ENCODE data around the gene MYL7. TPM values are rescaled to one million over a fixed set of nuclear protein-coding genes. Genes with fewer than 3 reads are reported as not detected.

MYL7 gene
- total and polyA plus RNA-seq, 2 of the 13 experiments (the other 11 are each of a cell fraction or from before 2014, with no cell fraction given) = 1.8 TPM; not detected in 1

DNA sequence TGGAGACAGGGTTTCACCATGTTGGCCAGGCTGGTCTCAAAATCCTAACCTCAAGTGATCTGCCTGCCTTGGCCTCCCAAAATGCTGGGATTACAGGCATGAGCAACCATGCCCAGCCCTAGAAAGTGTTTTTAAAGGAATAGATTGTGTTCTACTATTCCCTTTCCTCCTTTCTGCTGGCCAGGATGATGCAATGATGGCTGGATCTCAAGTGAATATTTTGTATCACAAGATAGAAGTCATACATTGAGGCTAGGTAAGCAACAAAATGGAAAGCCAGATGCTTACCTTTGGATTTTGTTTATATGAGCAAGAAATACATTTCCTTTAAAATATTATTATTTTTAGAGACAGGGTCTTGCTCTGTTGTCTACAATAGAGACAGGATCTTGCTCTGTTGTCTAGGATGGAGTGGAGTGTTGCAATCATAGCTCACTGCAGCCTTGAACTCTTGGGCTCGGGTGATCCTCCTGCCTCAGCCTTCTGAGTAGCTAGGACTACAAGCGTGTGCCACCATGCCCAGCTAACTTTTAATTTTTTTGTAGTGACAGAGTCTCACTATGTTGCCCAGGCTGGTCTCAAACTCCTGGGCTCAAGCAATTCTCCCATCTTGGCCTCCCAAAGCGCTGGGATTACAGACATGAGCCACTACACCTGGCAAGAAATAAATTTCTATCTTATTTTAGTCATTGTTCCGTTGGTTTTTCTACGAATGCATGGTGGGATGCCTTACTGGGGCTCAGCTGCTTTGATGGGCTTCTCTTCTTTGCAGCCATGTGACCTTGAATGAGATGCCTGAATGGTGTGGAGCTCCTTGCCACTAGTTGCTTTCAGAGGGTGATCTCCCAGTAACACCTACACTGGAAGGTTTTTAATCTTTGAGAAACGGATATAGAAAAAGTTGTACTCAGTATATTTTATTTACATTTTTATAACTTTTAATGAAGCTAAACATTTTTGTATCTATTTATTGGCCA lies 42.8 kb downstream of the MYL7 start (continued):
- TF ChIP-seq FOXA1 (IDR thresholded peaks at IDR 0.05) = no peak
- no peak for TF ChIP-seq FOXA1 (CRISPR knock-in tag; IDR thresholded peaks at IDR 0.05)
- peak; percentile 90 for TF ChIP-seq ZNF121 (CRISPR knock-in tag; IDR thresholded peaks at IDR 0.05)
- TF ChIP-seq MAFG (CRISPR knock-in tag; IDR thresholded peaks at IDR 0.05) = no peak
- TF ChIP-seq ZNF251 (CRISPR knock-in tag; IDR thresholded peaks at IDR 0.05) = no peak
- TF ChIP-seq, protein P1, sequence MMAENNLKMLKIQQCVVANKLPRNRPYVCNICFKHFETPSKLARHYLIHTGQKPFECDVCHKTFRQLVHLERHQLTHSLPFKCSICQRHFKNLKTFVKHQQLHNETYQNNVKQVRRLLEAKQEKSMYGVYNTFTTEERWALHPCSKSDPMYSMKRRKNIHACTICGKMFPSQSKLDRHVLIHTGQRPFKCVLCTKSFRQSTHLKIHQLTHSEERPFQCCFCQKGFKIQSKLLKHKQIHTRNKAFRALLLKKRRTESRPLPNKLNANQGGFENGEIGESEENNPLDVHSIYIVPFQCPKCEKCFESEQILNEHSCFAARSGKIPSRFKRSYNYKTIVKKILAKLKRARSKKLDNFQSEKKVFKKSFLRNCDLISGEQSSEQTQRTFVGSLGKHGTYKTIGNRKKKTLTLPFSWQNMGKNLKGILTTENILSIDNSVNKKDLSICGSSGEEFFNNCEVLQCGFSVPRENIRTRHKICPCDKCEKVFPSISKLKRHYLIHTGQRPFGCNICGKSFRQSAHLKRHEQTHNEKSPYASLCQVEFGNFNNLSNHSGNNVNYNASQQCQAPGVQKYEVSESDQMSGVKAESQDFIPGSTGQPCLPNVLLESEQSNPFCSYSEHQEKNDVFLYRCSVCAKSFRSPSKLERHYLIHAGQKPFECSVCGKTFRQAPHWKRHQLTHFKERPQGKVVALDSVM (CRISPR knock-in tag; IDR thresholded peaks at IDR 0.05) = peak; percentile 81
- TF ChIP-seq RFX1 (IDR thresholded peaks at IDR 0.05) = no peak
- no peak for TF ChIP-seq SMAD9 (CRISPR knock-in tag; IDR thresholded peaks at IDR 0.05)
- no peak for TF ChIP-seq TBX2 (CRISPR knock-in tag; IDR thresholded peaks at IDR 0.05; ENCODE audit: borderline replicate concordance)
- no peak for TF ChIP-seq BORCS8-MEF2B (CRISPR knock-in tag; IDR thresholded peaks at IDR 0.05)
- no peak for TF ChIP-seq MTA1 (CRISPR knock-in tag; IDR thresholded peaks at IDR 0.05; ENCODE audit: borderline replicate concordance)
- no peak for TF ChIP-seq RBAK (CRISPR knock-in tag; IDR thresholded peaks at IDR 0.05)
- TF ChIP-seq, protein P2, sequence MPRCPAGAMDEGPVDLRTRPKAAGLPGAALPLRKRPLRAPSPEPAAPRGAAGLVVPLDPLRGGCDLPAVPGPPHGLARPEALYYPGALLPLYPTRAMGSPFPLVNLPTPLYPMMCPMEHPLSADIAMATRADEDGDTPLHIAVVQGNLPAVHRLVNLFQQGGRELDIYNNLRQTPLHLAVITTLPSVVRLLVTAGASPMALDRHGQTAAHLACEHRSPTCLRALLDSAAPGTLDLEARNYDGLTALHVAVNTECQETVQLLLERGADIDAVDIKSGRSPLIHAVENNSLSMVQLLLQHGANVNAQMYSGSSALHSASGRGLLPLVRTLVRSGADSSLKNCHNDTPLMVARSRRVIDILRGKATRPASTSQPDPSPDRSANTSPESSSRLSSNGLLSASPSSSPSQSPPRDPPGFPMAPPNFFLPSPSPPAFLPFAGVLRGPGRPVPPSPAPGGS (CRISPR knock-in tag; IDR thresholded peaks at IDR 0.05) = no peak
- TF ChIP-seq ISL2 (CRISPR knock-in tag; IDR thresholded peaks at IDR 0.05) = no peak
- TF ChIP-seq HNF4A (CRISPR knock-in tag; IDR thresholded peaks at IDR 0.05) = peak; percentile 22; the same call in 1 of the 2 replicates
- TF ChIP-seq ZNF550 (CRISPR knock-in tag; IDR thresholded peaks at IDR 0.05; ENCODE audit: borderline replicate concordance) = no peak
- TF ChIP-seq ZNF737 (CRISPR knock-in tag; IDR thresholded peaks at IDR 0.05; ENCODE audit: borderline replicate concordance) = no peak
- TF ChIP-seq, protein P3, sequence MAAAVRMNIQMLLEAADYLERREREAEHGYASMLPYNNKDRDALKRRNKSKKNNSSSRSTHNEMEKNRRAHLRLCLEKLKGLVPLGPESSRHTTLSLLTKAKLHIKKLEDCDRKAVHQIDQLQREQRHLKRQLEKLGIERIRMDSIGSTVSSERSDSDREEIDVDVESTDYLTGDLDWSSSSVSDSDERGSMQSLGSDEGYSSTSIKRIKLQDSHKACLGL (CRISPR knock-in tag; IDR thresholded peaks at IDR 0.05) = no peak
- TF ChIP-seq ZNF333 (CRISPR knock-in tag; IDR thresholded peaks at IDR 0.05; ENCODE audit: borderline replicate concordance) = no peak
- peak; percentile 64; the same call in 1 of the 2 replicates for TF ChIP-seq RARA (CRISPR knock-in tag; IDR thresholded peaks at IDR 0.05)
- no peak for TF ChIP-seq ZNF335 (CRISPR knock-in tag; IDR thresholded peaks at IDR 0.05)
- TF ChIP-seq, protein P4, sequence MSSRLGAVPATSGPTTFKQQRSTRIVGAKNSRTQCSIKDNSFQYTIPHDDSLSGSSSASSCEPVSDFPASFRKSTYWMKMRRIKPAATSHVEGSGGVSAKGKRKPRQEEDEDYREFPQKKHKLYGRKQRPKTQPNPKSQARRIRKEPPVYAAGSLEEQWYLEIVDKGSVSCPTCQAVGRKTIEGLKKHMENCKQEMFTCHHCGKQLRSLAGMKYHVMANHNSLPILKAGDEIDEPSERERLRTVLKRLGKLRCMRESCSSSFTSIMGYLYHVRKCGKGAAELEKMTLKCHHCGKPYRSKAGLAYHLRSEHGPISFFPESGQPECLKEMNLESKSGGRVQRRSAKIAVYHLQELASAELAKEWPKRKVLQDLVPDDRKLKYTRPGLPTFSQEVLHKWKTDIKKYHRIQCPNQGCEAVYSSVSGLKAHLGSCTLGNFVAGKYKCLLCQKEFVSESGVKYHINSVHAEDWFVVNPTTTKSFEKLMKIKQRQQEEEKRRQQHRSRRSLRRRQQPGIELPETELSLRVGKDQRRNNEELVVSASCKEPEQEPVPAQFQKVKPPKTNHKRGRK (CRISPR knock-in tag; IDR thresholded peaks at IDR 0.05) = no peak
